Measurements from ENCODE around the gene TSHZ2.
"Not testable (repeated sequence)": the region's sequence is repeated elsewhere in the genome, so short reads cannot be mapped to it uniquely, and the experiment has no call there.

The TSHZ2 gene

DNA sequence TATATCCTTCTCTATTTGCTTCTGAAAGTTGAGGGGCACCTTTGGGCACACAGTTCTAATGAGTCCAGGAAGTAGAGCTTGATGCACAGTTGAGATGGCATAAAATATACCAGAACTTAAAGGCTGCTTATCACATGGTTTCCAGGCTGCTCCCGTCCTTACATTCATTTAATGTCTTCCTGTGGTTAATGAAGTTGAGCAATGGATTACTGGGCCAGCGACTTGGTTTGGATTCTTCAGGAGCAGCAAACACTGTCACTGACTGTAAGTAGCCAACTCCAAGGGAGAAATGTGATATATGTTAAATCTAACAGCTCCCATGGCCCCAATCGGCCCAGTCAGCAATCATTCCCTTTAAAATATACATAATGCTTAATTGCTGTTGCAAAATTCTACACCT is 9.0 kb upstream of the TSHZ2 start:
- WGBS, 2 experiments (ENCODE audit: insufficient coverage in 2 of 2) = 80 to 86% methylated on average over 1 of the region's 3 CpGs
- H3K4me3 ChIP-seq (ENCODE audit: extremely low read depth, insufficient read depth, low read length, poor library complexity, severe bottlenecking) = no peak overlapping the region
- H3K36me3 ChIP-seq (ENCODE audit: control insufficient read depth, insufficient read depth, low read length) = no peaks in the 10 kb centered on the region
- H3K4me1 ChIP-seq (ENCODE audit: control insufficient read depth, insufficient read depth, low read length, poor library complexity, severe bottlenecking) = no peaks in the 10 kb centered on the region
- H3K9me3 ChIP-seq (ENCODE audit: control insufficient read depth, low read length) = no peaks in the 10 kb centered on the region
- no peak overlapping the region for H3K27ac ChIP-seq (ENCODE audit: low read depth, low read length, severe bottlenecking)

DNA sequence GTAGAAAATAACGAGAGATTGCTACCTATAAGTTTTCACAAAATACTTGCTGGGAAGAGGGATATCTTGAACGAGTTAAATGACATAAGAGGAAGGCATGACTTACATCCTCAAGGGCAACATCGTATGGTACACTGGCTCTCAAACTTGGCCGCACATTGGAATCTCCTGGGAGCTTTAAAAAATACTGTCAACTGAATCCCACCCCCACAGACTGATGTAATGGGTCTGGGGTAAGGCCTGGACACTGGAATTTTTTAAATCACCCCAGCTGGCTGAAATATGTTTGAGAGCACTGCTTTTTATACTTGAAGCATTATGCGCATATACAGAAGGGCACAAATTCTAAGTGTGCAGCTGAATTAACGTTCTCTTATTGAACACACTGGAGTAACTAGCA is 8.0 kb upstream of the TSHZ2 start:
- no peaks in the 10 kb centered on the region for H3K4me1 ChIP-seq (ENCODE audit: control insufficient read depth, insufficient read depth, low read length, poor library complexity, severe bottlenecking)
- WGBS, 2 experiments (ENCODE audit: insufficient coverage in 2 of 2) = 90% methylated on average over 4 of the region's 6 CpGs; no CpG with 5 or more reads in 1 of the 2 experiments
- no peak overlapping the region for H3K4me3 ChIP-seq (ENCODE audit: extremely low read depth, insufficient read depth, low read length, poor library complexity, severe bottlenecking)
- H3K9me3 ChIP-seq (ENCODE audit: control insufficient read depth, low read length) = no peaks in the 10 kb centered on the region
- no peak overlapping the region for H3K27ac ChIP-seq (ENCODE audit: low read depth, low read length, severe bottlenecking)
- H3K36me3 ChIP-seq (ENCODE audit: control insufficient read depth, insufficient read depth, low read length) = no peaks in the 10 kb centered on the region

DNA sequence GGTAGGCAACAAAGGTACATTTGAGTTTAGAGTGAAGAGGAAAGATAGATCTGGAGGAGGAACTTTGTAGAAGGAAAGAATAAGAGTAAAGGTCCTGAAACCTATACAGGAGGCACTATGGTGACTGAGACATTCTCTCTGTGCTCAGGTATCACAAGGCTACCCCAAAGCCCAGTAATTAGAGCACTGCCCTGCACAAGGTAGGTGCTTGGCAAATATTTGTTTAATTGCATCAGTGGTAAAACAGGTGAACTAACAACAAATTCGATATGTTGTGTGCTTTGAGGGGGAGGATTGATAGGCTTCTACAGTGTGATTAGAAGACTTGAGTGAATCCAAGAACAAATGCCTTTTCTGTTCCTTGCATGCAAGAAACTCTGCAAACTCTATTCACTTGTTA is 6.8 kb upstream of the TSHZ2 start:
- H3K4me1 ChIP-seq (ENCODE audit: control insufficient read depth, insufficient read depth, low read length, poor library complexity, severe bottlenecking) = no peaks in the 10 kb centered on the region
- no peak overlapping the region for H3K27ac ChIP-seq (ENCODE audit: low read depth, low read length, severe bottlenecking)
- H3K4me3 ChIP-seq (ENCODE audit: extremely low read depth, insufficient read depth, low read length, poor library complexity, severe bottlenecking) = no peak overlapping the region
- no peaks in the 10 kb centered on the region for H3K9me3 ChIP-seq (ENCODE audit: control insufficient read depth, low read length)
- H3K36me3 ChIP-seq (ENCODE audit: control insufficient read depth, insufficient read depth, low read length) = no peaks in the 10 kb centered on the region
- 70 to 100% methylated on average over 1 of the region's 1 CpG for WGBS, 2 experiments (ENCODE audit: insufficient coverage in 2 of 2)

DNA sequence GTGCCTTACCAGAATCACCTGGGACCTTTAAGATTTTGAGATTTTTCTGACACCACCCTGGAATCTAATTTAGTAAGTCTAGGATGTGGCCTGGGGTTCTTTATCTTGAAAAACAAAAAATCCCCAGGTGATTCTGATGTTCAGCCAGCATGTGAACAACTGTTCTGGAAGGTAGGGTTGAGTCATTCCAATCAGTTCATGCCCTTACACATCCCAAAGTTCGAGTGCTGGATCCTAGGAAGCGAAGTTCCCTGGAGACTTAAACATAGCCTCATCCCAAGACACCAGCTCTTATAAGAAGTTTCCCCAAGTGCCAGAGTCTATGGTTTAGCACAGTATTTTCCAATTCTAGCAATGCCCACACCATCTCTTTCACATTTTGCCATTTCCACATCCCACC is 6.3 kb upstream of the TSHZ2 start:
- Histone ChIP-seq H3K27ac (ENCODE audit: low read depth, low read length, severe bottlenecking) (no peak overlapping the region), H3K4me3 (ENCODE audit: extremely low read depth, insufficient read depth, low read length, poor library complexity, severe bottlenecking) (no peak overlapping the region), H3K36me3 (ENCODE audit: control insufficient read depth, insufficient read depth, low read length) (no peaks in the 10 kb centered on the region), H3K4me1 (ENCODE audit: control insufficient read depth, insufficient read depth, low read length, poor library complexity, severe bottlenecking) (no peaks in the 10 kb centered on the region), H3K9me3 (ENCODE audit: control insufficient read depth, low read length) (no peaks in the 10 kb centered on the region)
- 92 to 96% methylated on average over 2 of the region's 2 CpGs for WGBS, 2 experiments (ENCODE audit: insufficient coverage in 2 of 2)

DNA sequence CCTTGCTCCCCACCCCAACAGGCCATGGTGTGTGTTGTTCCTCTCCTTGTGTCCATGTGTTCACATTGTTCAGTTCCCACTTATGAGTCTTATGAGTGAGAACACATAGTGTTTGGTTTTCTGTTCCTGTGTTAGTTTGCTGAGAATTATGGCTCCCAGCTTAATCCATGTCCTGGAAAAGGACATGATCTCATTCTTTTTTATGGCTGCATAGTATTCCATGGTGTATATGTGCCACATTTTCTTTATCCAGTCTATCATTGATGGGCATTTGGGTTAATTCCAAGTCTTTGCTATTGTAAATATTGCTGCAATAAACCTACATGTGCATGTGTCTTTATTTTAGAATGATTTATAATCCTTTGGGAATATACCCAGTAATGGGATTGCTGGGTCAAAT is 5.6 kb upstream of the TSHZ2 start:
- H3K4me3 ChIP-seq (ENCODE audit: extremely low read depth, insufficient read depth, low read length, poor library complexity, severe bottlenecking); H3K4me1 ChIP-seq (ENCODE audit: control insufficient read depth, insufficient read depth, low read length, poor library complexity, severe bottlenecking); H3K27ac ChIP-seq (ENCODE audit: low read depth, low read length, severe bottlenecking); H3K9me3 ChIP-seq (ENCODE audit: control insufficient read depth, low read length); H3K36me3 ChIP-seq (ENCODE audit: control insufficient read depth, insufficient read depth, low read length): not testable (repeated sequence)

DNA sequence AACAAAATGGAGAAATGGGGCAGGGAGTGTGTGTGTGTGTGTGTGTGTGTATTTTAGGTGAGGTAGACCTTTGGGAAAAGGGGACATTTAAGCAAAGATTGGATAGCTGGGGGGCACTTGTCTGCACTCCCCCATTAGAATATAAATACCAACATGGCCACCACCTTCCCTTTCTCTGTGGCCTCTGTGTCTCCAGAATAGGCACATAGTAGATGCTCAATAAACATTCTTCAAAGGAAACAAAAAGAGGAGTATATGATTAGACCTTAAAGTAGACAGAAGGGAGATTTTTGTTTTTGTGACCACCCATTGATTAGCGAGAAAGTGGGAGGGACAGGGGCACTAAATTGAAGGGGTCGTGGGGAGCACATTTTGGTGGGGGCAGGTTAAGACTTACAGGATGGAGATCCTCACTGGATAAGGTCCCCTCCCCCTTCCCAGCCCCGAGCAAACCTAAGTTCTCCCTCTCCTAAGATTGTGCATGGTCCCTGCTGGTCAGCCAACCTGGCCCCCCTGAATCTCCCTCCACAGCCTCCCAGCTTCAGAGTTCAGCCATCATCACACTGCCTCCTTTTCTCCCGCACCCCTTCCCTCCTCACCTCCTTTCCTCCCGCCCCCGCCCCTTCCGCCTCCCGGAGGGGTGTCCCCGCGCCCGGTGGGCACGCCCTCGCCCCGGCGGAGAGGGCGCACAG is 514 bp upstream of the TSHZ2 start:
- H3K27ac ChIP-seq (ENCODE audit: low read depth, low read length, severe bottlenecking) = no peak overlapping the region
- H3K4me3 ChIP-seq (ENCODE audit: extremely low read depth, insufficient read depth, low read length, poor library complexity, severe bottlenecking) = peak overlapping the region; percentile 53
- no peaks in the 10 kb centered on the region for H3K9me3 ChIP-seq (ENCODE audit: control insufficient read depth, low read length)
- no peaks in the 10 kb centered on the region for H3K4me1 ChIP-seq (ENCODE audit: control insufficient read depth, insufficient read depth, low read length, poor library complexity, severe bottlenecking)
- WGBS, 2 experiments (ENCODE audit: insufficient coverage in 2 of 2) = 33% methylated on average over 2 of the region's 16 CpGs; no CpG with 5 or more reads in 1 of the 2 experiments
- no peaks in the 10 kb centered on the region for H3K36me3 ChIP-seq (ENCODE audit: control insufficient read depth, insufficient read depth, low read length)

DNA sequence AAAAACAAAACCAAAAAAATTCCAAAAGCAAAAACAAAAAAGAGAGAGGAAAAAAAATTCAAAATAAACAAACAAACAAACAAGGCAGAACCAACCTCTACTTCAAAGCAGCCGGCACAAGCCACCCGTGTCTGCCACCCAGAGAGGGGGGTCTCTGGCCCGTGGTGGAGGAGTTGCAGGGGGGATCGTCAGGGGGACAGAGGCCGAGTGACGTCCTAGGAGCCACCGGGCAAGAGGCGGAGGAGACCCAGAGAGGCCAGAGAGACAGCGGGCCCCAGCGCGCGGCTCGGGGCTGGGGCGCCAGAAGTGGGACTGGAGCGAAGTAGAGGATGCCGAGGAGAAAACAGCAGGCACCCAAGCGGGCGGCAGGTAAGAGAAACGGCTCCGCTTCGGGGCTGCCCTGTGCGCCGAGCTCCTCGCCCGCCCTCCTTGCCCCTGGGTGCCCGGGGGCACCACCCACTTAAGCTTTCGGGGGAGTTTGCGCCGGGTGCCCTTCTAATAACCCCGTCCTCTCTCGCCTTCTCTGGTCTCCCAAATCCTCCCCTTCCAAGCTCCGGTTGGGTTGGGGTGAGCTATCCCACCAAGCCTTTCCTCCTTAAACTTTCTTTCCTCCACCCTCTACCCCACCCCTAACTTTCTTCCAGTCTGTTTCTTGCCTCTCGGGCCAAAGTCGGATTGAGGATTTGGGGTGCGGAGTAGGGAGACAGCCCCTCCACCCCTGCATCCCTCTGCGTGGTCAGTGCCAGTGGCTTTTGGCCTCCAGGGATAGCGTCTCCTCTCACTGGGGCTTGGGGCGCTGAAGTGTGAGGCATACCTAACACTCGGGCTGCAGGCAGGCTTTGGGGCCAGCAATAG is 1.0 kb downstream of the TSHZ2 start:
- no peak overlapping the region for H3K27ac ChIP-seq (ENCODE audit: low read depth, low read length, severe bottlenecking)
- 5 to 8% methylated on average over 16 to 35 of the region's 39 CpGs for WGBS, 2 experiments (ENCODE audit: insufficient coverage in 2 of 2)
- H3K4me3 ChIP-seq (ENCODE audit: extremely low read depth, insufficient read depth, low read length, poor library complexity, severe bottlenecking) = peak overlapping the region; percentile 53
- no peaks in the 10 kb centered on the region for H3K4me1 ChIP-seq (ENCODE audit: control insufficient read depth, insufficient read depth, low read length, poor library complexity, severe bottlenecking)
- H3K9me3 ChIP-seq (ENCODE audit: control insufficient read depth, low read length) = no peaks in the 10 kb centered on the region
- no peaks in the 10 kb centered on the region for H3K36me3 ChIP-seq (ENCODE audit: control insufficient read depth, insufficient read depth, low read length)

DNA sequence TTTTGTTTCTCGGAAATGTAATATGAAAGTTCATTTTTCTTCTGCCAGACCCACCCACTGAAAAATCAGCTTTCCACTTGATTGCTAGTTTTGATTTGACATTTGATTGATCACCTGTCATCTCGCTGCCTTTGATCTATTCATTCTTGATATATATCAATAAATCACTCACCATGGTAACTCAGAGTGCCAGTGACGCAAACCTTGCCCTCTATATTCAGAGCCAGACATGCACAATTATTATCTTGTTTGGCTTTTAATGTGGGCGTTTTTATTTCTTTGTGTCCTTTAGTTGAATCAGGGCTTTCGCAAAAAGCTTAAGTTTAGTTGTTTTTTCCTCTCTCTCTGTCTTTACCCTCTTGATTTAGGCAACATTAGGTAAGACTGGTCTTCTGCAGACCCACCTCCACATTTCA is 2.0 kb downstream of the TSHZ2 start:
- 79 to 100% methylated on average over 1 to 3 of the region's 5 CpGs for WGBS, 2 experiments (ENCODE audit: insufficient coverage in 2 of 2)
- H3K9me3 ChIP-seq (ENCODE audit: control insufficient read depth, low read length) = no peaks in the 10 kb centered on the region
- H3K4me1 ChIP-seq (ENCODE audit: control insufficient read depth, insufficient read depth, low read length, poor library complexity, severe bottlenecking) = no peaks in the 10 kb centered on the region
- H3K36me3 ChIP-seq (ENCODE audit: control insufficient read depth, insufficient read depth, low read length) = no peaks in the 10 kb centered on the region
- peak overlapping the region; percentile 53 for H3K4me3 ChIP-seq (ENCODE audit: extremely low read depth, insufficient read depth, low read length, poor library complexity, severe bottlenecking)
- no peak overlapping the region for H3K27ac ChIP-seq (ENCODE audit: low read depth, low read length, severe bottlenecking)

DNA sequence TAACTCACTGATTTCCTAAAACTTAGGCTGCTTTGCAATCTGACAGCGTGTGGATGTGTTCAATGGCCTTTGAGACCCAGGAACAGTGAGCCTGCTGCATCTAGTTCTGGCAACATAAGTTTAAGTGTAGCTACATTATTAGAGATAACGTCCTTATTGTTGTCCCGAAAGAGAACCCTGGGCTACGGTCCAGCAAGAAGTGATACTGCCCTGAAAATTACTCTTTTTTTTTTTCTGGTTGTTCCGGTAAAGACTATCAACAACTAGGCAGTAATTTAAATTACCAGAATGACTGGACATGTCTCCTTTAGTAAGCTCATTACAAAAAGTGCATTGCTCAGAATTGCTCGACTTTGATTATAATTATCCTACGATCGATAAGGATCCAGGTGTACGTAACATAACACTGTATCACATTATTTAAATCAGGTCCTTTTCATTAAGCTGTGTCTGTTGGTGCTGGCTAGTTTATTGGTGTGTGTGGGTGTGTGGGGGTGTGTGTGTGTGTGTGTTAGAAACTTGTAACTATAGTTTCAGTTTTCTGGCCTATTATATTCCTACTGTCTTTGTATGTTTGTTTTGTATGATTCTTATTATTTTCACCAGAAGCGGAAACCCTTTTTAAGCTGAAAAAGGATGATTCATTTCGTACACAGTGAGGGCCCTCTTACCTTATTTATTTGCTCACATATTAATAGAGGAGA is 3.0 kb downstream of the TSHZ2 start:
- WGBS, 2 experiments (ENCODE audit: insufficient coverage in 2 of 2) = 88 to 95% methylated on average over 6 of the region's 11 CpGs
- no peak overlapping the region for H3K27ac ChIP-seq (ENCODE audit: low read depth, low read length, severe bottlenecking)
- H3K4me3 ChIP-seq (ENCODE audit: extremely low read depth, insufficient read depth, low read length, poor library complexity, severe bottlenecking) = no peak overlapping the region

DNA sequence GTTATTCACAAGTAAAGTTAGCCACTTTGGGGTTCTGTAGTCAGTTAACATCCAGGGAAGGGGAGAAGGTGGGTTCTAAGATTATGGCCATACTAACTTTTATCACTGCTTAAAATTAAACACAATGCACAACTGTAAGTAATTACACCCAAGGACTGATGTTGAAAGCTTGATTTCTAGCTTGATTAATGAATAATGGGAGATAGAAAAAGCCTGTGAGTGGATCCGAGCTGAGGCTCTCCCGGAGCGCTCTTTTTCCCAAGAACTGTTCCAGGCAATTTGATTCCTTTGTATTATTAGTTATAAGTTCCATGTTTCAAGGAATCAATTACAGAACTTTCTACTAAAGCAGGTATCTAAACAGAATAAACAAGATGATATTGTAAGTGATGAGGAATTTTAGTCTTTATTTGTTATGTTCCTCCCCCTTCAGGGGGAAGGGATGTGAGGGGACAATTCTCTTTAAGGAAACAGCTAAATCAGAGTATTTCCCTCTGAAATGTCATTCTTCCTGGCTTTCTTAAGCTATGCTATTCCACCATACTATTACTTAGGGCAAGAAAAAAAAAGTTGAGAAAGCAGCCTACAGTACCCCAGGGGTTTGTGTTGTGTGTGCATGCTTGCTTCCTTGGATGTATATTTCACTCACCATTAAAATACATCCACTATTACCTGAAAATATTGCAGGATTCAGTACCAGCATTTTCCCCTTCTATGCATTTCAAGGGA is 3.8 kb downstream of the TSHZ2 start:
- Histone ChIP-seq H3K4me3 (ENCODE audit: extremely low read depth, insufficient read depth, low read length, poor library complexity, severe bottlenecking) (no peak overlapping the region), H3K36me3 (ENCODE audit: control insufficient read depth, insufficient read depth, low read length) (no peaks in the 10 kb centered on the region), H3K4me1 (ENCODE audit: control insufficient read depth, insufficient read depth, low read length, poor library complexity, severe bottlenecking) (no peaks in the 10 kb centered on the region), H3K27ac (ENCODE audit: low read depth, low read length, severe bottlenecking) (no peak overlapping the region), H3K9me3 (ENCODE audit: control insufficient read depth, low read length) (no peaks in the 10 kb centered on the region)
- WGBS, 2 experiments (ENCODE audit: insufficient coverage in 2 of 2) = no CpG with 5 or more reads among the region's 3 CpGs

More for the DNA sequence above, 3.0 kb downstream of the TSHZ2 start:
- no peaks in the 10 kb centered on the region for H3K36me3 ChIP-seq (ENCODE audit: control insufficient read depth, insufficient read depth, low read length)
- H3K4me1 ChIP-seq (ENCODE audit: control insufficient read depth, insufficient read depth, low read length, poor library complexity, severe bottlenecking) = no peaks in the 10 kb centered on the region
- no peaks in the 10 kb centered on the region for H3K9me3 ChIP-seq (ENCODE audit: control insufficient read depth, low read length)
